Heart right ventricle (tissue), 16 donors: ENCODE results near the gene TBC1D8. TPM values are rescaled to one million over a fixed set of nuclear protein-coding genes. Genes with fewer than 3 reads are reported as not detected.

Experiments
- ATAC-seq, 8 donors: fragments of 200-7000 bp; cut with Tn5 transposase; one replicate each; pipeline ENCODE4 v1.9.1; 2020; ENCODE audit warnings: mild to moderate bottlenecking in 8 of 8, moderate library complexity in 8 of 8, moderate number of reproducible peaks in 1 of 8
- DNase-seq, 2 donors: peaks; one replicate each; pipeline ENCODE4 v3.0.0-alpha.2; 2020
- H3K27ac ChIP-seq, 10 donors: fragments of 200-600 bp; sonication (generic) in 2 of 10; one replicate each; pipeline versions ENCODE4 v1.5.0 to v1.8.0; 2020 to 2022; ENCODE audit warnings: mild to moderate bottlenecking in 3 of 10
- H3K27me3 ChIP-seq, 7 donors: fragments of 200-600 bp; one replicate each; pipeline ENCODE4 v1.8.0; 2021 to 2022; ENCODE audit warnings: mild to moderate bottlenecking in 2 of 7
- H3K36me3 ChIP-seq, 9 donors: fragments of 200-600 bp; sonication (generic) in 1 of 9; one replicate each; pipeline versions ENCODE4 v1.5.0 to v1.8.0; 2020 to 2022; ENCODE audit warnings: mild to moderate bottlenecking in 2 of 9
- H3K4me1 ChIP-seq, 9 donors: fragments of 200-600 bp; sonication (generic) in 1 of 9; one replicate each; pipeline versions ENCODE4 v1.5.0 to v1.8.0; 2020 to 2022; ENCODE audit warnings: mild to moderate bottlenecking in 4 of 9
- H3K4me3 ChIP-seq, 10 donors: fragments of 200-600 bp; sonication (generic) in 2 of 10; one replicate each; pipeline versions ENCODE4 v1.5.0 to v1.8.0; 2020 to 2022; ENCODE audit warnings: mild to moderate bottlenecking in 7 of 10, moderate library complexity in 2 of 10
- H3K9me3 ChIP-seq, 11 donors: fragments of 200-600 bp in 10 of 11; sonication (generic) in 2 of 11; one replicate each; pipeline versions ENCODE4 v1.5.0 to v1.8.0; 2013 to 2022; ENCODE audit warnings: mild to moderate bottlenecking in 2 of 11, control low read depth in 1 of 11, moderate library complexity in 1 of 11
- WGBS, 2 donors: extraction: QIAGEN DNeasy Blood & Tissue Kit; methylation state at CpG; one replicate each; pipeline ENCODE4 v1.1.7; 2013; ENCODE audit warnings: inconsistent platforms in 1 of 2; 5-methylcytosine and 5-hydroxymethylcytosine counted together
- intact Hi-C, 10 donors: fragments of 100-400 bp; cut with DNase I; formaldehyde crosslinking; loops; one replicate each; pipeline versions ENCODE4 v1.11.1 to v1.14.2; 2022
- polyA plus RNA-seq, 2 donors: library from polyadenylated mRNA; stranded (reverse); fragments of 200-250 nt; gene quantifications; one replicate each; pipeline ENCODE4 v1.2.3, GENCODE V29; 2013
- total RNA-seq, 10 donors: library from RNA; stranded (reverse); fragmentation: NEBNext Ultra II Directional in 3 of 10; extraction: Animal tissue kit (Norgen Biotek cat#: 25700) in 3 of 10; gene quantifications; one replicate each; pipeline versions ENCODE4 v1.2.1 to v1.2.4, GENCODE V29; 2021 to 2023
- TF ChIP-seq, protein P1 (sequence below), 9 donors: fragments of 200-600 bp; sonication (generic) in 2 of 9; IDR thresholded peaks; one replicate each; pipeline versions ENCODE4 v1.5.0 to v1.8.0; 2021 to 2022; ENCODE audit warnings: antibody characterized with exemption in 9 of 9, mild to moderate bottlenecking in 5 of 9, moderate library complexity in 1 of 9
- donor health status: Arrhythmogenic right ventricular cardiomyopathy.
- donor health status: ischemic (EF 13 %, LVEDD 7.1; RV severe dilation, severe dysfunction).
- donor health status: healthy with polysubstance abuse.
- donor health status: DM: no; HTN: yes; CAD: no.
- donor health status: DM: no; HTN: no; CAD: no.
- donor health status: ischemic (EF 25% LVEDD 6.9; RV normal size, moderate dysfunction).
- donor health status: ischemic (EF 25% LVEDD 5.7; RV mildly dilated, moderate dysfunction).
- donor health status: healthy.
- donor health status: DM: yes; HTN: yes; CAD: no.
- donor health status: Ischemic cardiomyopathy.
- donor health status: ischemic (EF 35%, LVEDD 5.7; RV mildly dilated, moderate dysfunction).
- donor health status: nonischemic (EF 11% LVEDD 7.7; RV severe dilation, severe dysfunction).
- donor health status: DM: yes; HTN: yes; CAD: no.
- donor health status: PGD.
- donor health status: ischemic (EF 29% LVEDD 5.4; RV normal size, mild dysfunction).
- donor health status: nonischemic (EF 23%, LVEDD 6.1; RV moderate dilation, normal function).

Gene TBC1D8
- total and polyA plus RNA-seq, 12 donors, result 24.0 to 69.5 (median 55.5) TPM

DNA sequence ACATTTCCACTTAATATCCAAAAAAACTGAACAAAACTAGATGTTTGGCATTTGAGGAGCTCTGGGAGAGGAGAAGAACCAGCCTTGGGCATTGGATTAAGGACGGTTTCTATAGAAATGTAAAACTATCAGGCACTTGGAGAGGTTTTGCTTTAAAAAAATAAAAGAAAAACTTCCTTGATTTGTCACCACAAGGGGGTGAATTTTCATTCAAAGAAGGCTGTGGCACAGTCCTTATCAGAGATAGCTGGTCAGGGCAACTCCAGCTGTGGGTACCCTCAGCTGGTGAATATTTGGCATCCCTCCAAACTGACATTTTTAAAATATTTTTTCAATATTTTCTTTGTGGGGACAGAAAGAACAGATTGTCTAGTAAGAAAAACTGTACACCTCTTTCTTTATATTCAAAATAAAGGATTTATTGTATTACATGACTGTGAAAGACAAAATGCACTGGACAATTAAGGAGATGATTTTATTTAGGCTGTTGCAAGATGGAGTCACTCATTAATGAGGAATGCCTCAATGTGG, 46.1 kb upstream of the TBC1D8 start:
- Histone ChIP-seq H3K27ac (no peak overlapping the region), H3K9me3 (no peaks in the 10 kb centered on the region), H3K4me1 (peaks cover 0 to 22% (median 0%) of the 10 kb centered on the region in 9 donors), H3K36me3 (no peaks in the 10 kb centered on the region), H3K27me3 (no peaks in the 10 kb centered on the region), H3K4me3 (no peak overlapping the region)
- intact Hi-C loops, result no loop called here
- ATAC-seq, result no peak
- WGBS, 2 donors, result 57 to 63% methylated on average over 1 of the region's 1 CpG
- DNase-seq, result no peak
- TF ChIP-seq, protein P1, sequence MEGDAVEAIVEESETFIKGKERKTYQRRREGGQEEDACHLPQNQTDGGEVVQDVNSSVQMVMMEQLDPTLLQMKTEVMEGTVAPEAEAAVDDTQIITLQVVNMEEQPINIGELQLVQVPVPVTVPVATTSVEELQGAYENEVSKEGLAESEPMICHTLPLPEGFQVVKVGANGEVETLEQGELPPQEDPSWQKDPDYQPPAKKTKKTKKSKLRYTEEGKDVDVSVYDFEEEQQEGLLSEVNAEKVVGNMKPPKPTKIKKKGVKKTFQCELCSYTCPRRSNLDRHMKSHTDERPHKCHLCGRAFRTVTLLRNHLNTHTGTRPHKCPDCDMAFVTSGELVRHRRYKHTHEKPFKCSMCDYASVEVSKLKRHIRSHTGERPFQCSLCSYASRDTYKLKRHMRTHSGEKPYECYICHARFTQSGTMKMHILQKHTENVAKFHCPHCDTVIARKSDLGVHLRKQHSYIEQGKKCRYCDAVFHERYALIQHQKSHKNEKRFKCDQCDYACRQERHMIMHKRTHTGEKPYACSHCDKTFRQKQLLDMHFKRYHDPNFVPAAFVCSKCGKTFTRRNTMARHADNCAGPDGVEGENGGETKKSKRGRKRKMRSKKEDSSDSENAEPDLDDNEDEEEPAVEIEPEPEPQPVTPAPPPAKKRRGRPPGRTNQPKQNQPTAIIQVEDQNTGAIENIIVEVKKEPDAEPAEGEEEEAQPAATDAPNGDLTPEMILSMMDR (IDR thresholded peaks at IDR 0.05), result peak in 1 of 9 donors; percentile 4

DNA sequence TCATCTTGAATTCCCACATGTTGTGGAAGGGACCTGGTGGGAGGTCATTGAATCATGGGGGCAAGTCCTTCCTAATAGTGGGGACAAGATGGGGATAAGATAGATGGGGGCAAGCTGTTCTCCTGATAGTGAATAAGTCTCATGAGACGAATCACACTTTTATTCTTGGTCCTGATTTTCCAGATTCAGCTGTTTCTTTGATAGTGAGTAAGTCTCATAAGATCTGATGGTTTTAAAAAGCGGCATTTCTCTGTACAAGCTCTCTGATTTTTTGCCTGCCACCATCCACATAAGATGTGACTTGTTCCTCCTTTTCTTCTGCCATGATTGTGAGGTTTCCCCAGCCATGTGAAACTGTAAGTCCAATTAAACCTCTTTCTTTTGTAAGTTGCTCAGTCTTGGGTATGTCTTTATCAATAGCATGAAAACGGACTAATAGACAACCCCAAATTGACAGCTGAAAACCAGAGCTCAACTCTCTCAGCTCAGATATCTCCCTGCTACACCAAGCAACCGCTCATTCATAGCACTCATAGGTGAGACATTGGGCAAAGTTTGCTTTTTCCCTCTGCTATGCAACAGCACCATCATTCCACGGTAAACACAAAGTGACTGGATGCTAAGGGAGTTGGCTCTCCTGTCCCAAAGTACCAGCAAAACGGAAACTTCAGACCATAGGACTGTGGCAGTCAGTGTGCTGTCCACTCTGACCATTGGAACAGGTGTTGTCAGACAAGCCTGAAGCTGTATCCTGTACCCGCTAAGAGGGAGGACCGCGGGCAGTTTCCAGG, 44.9 kb upstream of the TBC1D8 start:
- H3K4me1 ChIP-seq, result peaks cover 0 to 27% (median 0%) of the 10 kb centered on the region in 9 donors
- WGBS, 2 donors, result 85 to 88% methylated on average over 9 of the region's 9 CpGs
- H3K9me3 ChIP-seq, result no peaks in the 10 kb centered on the region
- H3K4me3 ChIP-seq, result no peak overlapping the region
- H3K36me3 ChIP-seq, result no peaks in the 10 kb centered on the region
- no peak for ATAC-seq
- TF ChIP-seq, protein P1 (IDR thresholded peaks at IDR 0.05), result no peak
- no peak for DNase-seq
- intact Hi-C loops, result no loop called here
- H3K27ac ChIP-seq, result no peak overlapping the region
- no peaks in the 10 kb centered on the region for H3K27me3 ChIP-seq

DNA sequence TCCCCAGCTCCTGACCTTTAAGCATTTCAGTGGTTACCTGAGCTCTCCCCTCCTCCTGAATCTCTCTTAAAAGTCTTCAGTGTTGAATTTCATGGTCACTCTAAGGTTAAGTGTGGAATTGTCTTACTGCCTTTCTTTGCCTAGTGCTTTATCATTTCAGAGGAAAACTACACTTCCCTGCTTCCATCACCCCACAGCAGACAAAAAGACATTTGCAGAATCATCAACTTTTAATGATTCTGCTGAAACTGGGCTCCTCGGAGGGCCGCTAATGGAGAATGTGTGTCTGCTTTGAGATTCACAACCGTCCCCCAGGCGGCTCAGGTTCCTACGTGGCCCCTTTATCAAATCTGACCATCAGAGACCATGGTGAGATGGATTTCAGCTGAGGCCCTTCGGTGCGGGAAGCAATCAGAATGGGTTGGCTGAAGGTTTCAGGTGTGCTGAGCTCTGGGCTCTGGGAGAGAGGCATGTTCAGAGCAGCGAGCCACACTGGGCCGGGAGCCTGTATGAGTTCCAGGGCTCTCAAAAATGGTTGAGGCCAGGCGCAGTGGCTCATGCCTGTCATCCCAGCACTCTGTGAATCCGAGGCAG, 41.9 kb upstream of the TBC1D8 start:
- Histone ChIP-seq H3K27me3 (no peaks in the 10 kb centered on the region), H3K4me1 (peaks cover 0 to 12% (median 0%) of the 10 kb centered on the region in 9 donors), H3K9me3 (peaks cover 0 to 12% (median 0%) of the 10 kb centered on the region in 11 donors), H3K27ac (no peak overlapping the region), H3K4me3 (no peak overlapping the region), H3K36me3 (no peaks in the 10 kb centered on the region)
- WGBS, 2 donors, result 89 to 92% methylated on average over 11 of the region's 11 CpGs
- DNase-seq (no peak), ATAC-seq (no peak)
- intact Hi-C loops, result no loop called here
- TF ChIP-seq, protein P1 (IDR thresholded peaks at IDR 0.05), result no peak

DNA sequence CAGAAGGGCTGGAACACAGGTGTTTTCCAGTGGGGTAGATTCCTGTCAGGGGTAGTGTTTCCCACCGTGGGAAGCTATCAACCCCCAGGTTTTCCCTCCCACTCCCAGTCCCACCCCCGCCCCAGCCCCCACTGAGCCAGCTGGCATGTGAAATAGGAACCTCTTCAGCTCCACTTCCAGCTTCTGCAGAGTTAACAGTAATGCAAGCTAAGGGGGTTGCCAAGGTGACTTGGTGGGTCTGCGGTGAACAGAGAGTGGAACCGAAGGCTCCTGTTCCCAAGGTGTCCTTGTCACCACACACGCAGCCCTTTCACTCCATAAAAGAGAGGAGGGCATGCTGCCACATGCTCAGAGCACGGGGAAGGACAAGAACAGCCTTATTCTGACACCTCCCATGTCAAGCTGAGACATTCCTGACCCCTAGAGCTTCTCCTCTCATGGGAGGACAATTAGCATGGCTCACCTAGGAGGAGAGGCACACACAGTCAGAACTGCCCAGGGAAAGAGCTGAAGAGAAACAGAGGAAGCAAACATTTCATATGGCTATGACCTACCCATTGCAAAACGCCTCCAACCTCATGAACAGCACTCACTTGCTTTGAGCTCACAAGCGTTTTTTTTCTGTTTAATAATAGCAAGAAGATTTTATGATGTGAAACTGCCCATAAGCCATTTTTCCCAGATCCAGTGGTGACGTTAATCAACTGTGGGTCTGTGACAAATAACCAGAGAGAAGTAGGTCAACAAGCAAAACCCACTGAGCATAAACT, 39.8 kb upstream of the TBC1D8 start:
- DNase-seq (peak in 1 of 2 donors; percentile 9), ATAC-seq (peak in 7 of 8 donors; percentile 38 to 78 (median 52))
- peaks cover 0 to 12% (median 0%) of the 10 kb centered on the region in 9 donors for H3K4me1 ChIP-seq

More for the DNA sequence above, 39.8 kb upstream of the TBC1D8 start:
- peaks cover 0 to 23% (median 0%) of the 10 kb centered on the region in 11 donors for H3K9me3 ChIP-seq
- no peaks in the 10 kb centered on the region for H3K36me3 ChIP-seq
- peak overlapping the region in 3 of 10 donors; percentile 15 to 80 (median 31) for H3K27ac ChIP-seq
- WGBS, 2 donors, result 33 to 35% methylated on average over 9 of the region's 9 CpGs
- TF ChIP-seq, protein P1 (IDR thresholded peaks at IDR 0.05), result no peak
- intact Hi-C loops, result no loop called here
- no peak overlapping the region for H3K4me3 ChIP-seq
- H3K27me3 ChIP-seq, result no peaks in the 10 kb centered on the region
